ENCODE results near the gene MITF. TPM values are rescaled to one million over a fixed set of nuclear protein-coding genes. Genes with fewer than 3 reads are reported as not detected.

MITF gene
- total and polyA plus RNA-seq, 2 of the 4 experiments (the other 2 are of a cell fraction) = 6.5 to 16.7 TPM

- Histone ChIP-seq H3K14ac (replicated peaks; ENCODE audit: low read depth, low read length) (peak overlapping the region; percentile 50; the same call in 1 of the 2 replicates), H2AK9ac (replicated peaks; ENCODE audit: low read depth, low read length, poor library complexity) (no peak overlapping the region), H3K23ac (ENCODE audit: low read depth, low read length) (peak overlapping the region; percentile 36), H3K9ac (ENCODE audit: low read depth, low read length) (peak overlapping the region; percentile 10; the same call in 1 of the 2 replicates), H2BK5ac (ENCODE audit: low read depth, low read length, poor library complexity, severe bottlenecking) (peak overlapping the region; percentile 75), H3K4me3 (ENCODE audit: insufficient read depth, low read depth, low read length) (no peak overlapping the region), H3K9me3 (ENCODE audit: control insufficient read depth, insufficient read depth, low read length) (no peaks in the 10 kb centered on the region), H4K5ac (ENCODE audit: low read depth, low read length) (peak overlapping the region; percentile 43; the same call in 1 of the 2 replicates), H2AK5ac (ENCODE audit: low read depth, low read length) (peak overlapping the region; percentile 59; the same call in 1 of the 2 replicates), H2AFZ (replicated peaks; ENCODE audit: low read length, poor library complexity) (no peak overlapping the region), H3K18ac (ENCODE audit: low read depth, low read length) (peak overlapping the region; percentile 75; the same call in 1 of the 2 replicates), H3K4me1 (ENCODE audit: control insufficient read depth, insufficient read depth, low read length) (peaks cover 6% of the 10 kb centered on the region), H3K79me1 (ENCODE audit: low read depth in 1 of 2, low read length in 2 of 2) (peaks cover 11 to 15% of the 10 kb centered on the region in 2 experiments; a peak in 3 of 4 replicates), H4K20me1 (ENCODE audit: insufficient read depth, low read length) (no peaks in the 10 kb centered on the region), H3K27me3 (ENCODE audit: control insufficient read depth, insufficient read depth, low read length) (no peaks in the 10 kb centered on the region), H3K56ac (ENCODE audit: extremely low read depth, insufficient read depth, low read length) (peak overlapping the region; percentile 79), H3K36me3 (ENCODE audit: control insufficient read depth, insufficient read depth, low read length) (no peaks in the 10 kb centered on the region), H4K8ac (ENCODE audit: low read depth in 2 of 2, low read length in 2 of 2) (peak overlapping the region; percentile 26 to 79; a peak in 3 of 4 replicates), H2BK20ac (ENCODE audit: low read depth, low read length) (peak overlapping the region; percentile 80; the same call in 1 of the 2 replicates), H3K4ac (ENCODE audit: low read depth, low read length) (peak overlapping the region; percentile 65), H2BK120ac (ENCODE audit: low read depth, low read length) (peak overlapping the region; percentile 92), H4K91ac (ENCODE audit: insufficient read depth, low read depth, low read length) (peak overlapping the region; percentile 79), H3K4me2 (ENCODE audit: low read depth, low read length) (peak overlapping the region; percentile 11; the same call in 1 of the 2 replicates), H2BK15ac (ENCODE audit: low read depth, low read length) (peak overlapping the region; percentile 62; the same call in 2 of the 3 replicates), H3K27ac (ENCODE audit: insufficient read depth, low read length) (peak overlapping the region; percentile 34; the same call in 1 of the 2 replicates), H3K9me1 (ENCODE audit: insufficient read depth, low read length) (peaks cover 4% of the 10 kb centered on the region; the same call in 1 of the 2 replicates)
- no TSS peak for BruUV-seq (replicated peaks)
- ATAC-seq (ENCODE audit: low read depth) = peak; percentile 88
- TF ChIP-seq CTCF (conservative IDR thresholded peaks at IDR 0.05; ENCODE audit: low read depth, low read length) (peak; percentile 69), CEBPB (IDR thresholded peaks at IDR 0.05; ENCODE audit: low read depth, low read length) (no peak), MAFK (IDR thresholded peaks at IDR 0.05; ENCODE audit: low read depth, low read length) (no peak), CHD1 (IDR thresholded peaks at IDR 0.05; ENCODE audit: low read depth, low read length) (no peak), RAD21 (IDR thresholded peaks at IDR 0.05; ENCODE audit: low read length) (peak; percentile 68), RCOR1 (IDR thresholded peaks at IDR 0.05; ENCODE audit: insufficient replicate concordance, low read length) (no peak), BHLHE40 (IDR thresholded peaks at IDR 0.05; ENCODE audit: low read depth, low read length) (no peak), SMC3 (IDR thresholded peaks at IDR 0.05; ENCODE audit: low read depth, low read length) (peak; percentile 64), RFX5 (IDR thresholded peaks at IDR 0.05; ENCODE audit: low read depth, low read length) (no peak)
- in situ Hi-C loops (cut with MboI; ENCODE audit: low sequenced_read_pairs) = loop anchor here (5.0 kb wide), 1 partner anchor 163 kb away; no protein-coding TSS in a partner anchor
- ChIA-PET POLR2A (ENCODE audit: unreplicated experiment) (interaction anchor here (0.6 to 0.7 kb wide), 2 partner anchors 11 to 184 kb away, joined by 3 read pairs; no protein-coding TSS in a partner anchor), CTCF (interaction anchor here (0.6 to 2.6 kb wide), 16 partner anchors 9 to 1825 kb away, joined by 3 to 19 read pairs (median 4); partner anchors contain the start of gene MITF)
- dilution Hi-C loops (cut with HindIII; ENCODE audit: low sequenced_read_pairs, unreplicated experiment) = no loop called here
- no CpG with 5 or more reads among the region's 5 CpGs for WGBS, 2 experiments (ENCODE audit: extremely low coverage in 2 of 2, insufficient read length in 1 of 2)
- intact Hi-C loops (cut with micrococcal nuclease) = loop anchor here (1.0 to 5.0 kb wide), 4 partner anchors 48 to 164 kb away; no protein-coding TSS in a partner anchor
- peak; percentile 64 for DNase-seq
Observed at GRCh38 chr3:69855436-69856162, 116.3 kb downstream of the MITF start.

Measured in IMR-90 (cell line).